Stimulated activated CD4-positive, alpha-beta T cell treated with anti-CD3 and anti-CD28 coated beads, Interleukin-1b, Interleukin-23, amount 100 ng/mL, for 1 hour (primary cell): Measurements from ENCODE around the gene MC5R.
A peak's percentile ranks its signal among the peaks of the same experiment; 100 is the strongest.

Experiments used
- DNase-seq, 2 donors: peaks; one replicate each; pipeline ENCODE4 v3.0.0-alpha.2; 2020; ENCODE audit warnings: low read depth in 2 of 2

The MC5R gene

DNA sequence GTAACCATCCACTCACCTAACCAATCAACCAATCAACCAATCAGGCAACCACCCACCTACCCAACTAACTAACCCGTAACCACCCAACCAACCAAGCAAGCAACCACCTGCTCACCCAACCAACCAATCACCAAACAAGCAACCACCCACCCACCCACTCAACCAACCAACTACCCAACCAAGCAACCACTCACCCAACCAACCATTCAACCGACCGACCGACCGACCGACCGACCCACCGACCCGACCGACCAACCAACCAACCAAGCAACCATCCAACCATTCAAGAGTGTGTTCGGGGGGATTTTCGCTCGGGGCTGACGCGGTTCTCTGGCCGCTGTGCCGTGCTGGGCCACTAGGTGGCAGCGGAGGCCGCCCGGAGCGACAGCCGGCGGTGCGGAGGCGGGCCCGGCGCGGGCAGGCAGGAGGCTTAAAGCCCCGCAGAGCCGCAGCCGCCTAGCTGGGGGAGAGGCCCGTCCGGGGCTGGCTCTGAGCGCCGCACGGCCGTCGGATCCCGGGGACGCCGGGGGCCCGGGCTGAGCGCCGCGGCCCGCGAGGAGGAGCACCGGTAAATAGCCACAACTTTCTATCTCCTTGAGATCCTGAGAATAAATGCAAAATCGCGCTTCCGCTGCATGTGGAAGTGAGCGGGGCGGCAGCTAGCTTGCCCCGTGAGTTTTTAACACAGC is at the start of gene MC5R:
Gene MC5R, plus strand, starts transcription at position 443 of the 689 bp plus-strand sequence. CDS start 1,617 bp downstream, outside the sequence.
- DNase-seq: peak; percentile 30 to 63

- no peak for DNase-seq
These were observed 48.9 kb upstream of the MC5R start for GRCh38 chr18:13775058-13775457.

- no peak for DNase-seq
These were observed 32.8 kb upstream of the MC5R start for GRCh38 chr18:13791181-13791580.

GRCh38 chr18:13793819-13794218 is 30.1 kb upstream of the MC5R start:
- no peak for DNase-seq

GRCh38 chr18:13796515-13796914 is 27.4 kb upstream of the MC5R start:
- DNase-seq: no peak

DNA sequence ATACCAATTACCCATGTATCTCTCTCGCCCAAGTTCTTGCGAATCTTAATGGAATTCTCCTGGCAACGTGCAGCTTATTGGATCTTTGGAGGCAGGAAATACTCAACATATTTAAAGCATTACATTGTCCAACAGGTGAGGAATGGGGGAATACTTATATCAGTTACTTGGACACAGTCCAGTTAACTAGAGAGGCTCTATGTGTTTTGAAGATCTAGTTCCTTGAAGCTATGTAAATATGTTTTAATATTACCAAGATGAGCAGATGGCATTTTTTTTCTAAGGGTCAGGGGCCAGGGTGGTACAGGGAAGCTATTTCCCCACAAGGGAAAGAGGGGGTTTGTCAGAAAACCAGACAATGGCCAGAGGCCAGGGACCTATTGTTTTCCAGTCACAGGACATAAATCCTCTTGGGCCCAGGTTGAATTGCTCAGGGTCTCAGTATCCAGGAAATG is 26.8 kb upstream of the MC5R start:
- DNase-seq: no peak

DNA sequence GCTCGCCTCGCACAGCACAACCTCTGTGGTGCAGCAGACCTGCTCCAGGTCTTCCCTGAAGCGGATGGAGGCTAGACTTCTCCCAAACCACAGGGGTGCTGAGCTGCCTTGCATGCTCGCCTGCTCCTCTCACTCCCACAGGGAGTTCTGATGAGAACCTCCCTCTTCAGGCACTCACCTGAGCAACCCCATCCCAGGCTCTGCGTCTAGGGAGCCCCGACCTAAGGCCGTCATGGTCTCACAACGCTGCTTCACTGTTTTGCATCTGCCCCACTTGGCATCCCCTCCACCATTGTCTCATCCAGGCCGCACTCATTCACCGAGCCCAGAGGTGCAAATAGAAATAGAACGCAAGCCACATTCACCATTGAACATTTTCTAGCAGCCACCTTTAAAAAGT is 24.6 kb upstream of the MC5R start:
- no peak for DNase-seq

DNA sequence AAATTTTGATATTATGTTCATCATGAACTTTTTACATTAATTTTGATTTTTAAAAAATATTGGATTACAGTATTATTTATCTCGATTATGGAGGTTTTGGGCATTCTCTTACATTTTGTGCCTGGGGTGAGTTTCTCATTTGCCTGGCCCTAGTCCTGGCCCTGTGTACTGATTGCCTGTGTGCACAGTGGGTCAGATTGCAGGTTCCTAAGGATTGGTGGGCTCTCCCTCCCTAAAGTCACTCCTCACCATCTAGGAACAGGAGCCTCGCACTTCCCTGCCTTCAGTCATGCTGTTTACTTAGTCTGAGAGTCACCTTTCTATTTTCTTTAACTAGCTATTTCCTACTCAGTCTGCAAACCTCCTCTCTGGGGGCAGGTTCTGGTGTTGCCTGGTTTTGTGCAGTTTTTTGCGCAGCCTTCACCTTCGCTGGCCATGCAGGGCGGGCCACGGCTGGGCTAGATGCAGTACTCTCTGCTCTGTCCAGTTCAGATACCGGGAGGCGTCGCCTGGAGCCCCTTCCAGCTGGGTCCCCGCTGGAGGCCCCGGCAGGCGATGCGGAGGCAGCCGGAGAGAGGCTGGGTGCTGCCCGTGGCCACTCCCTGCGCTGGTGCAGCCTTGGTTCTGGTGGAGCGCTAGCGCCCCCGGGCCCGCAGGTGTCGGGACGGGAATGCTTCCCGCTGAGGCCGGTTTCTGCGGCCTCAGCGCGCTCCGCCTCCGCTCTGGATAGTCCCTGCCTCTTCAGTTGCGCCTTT is 23.3 kb upstream of the MC5R start:
- DNase-seq: no peak

- DNase-seq: no peak
These were observed 22.7 kb upstream of the MC5R start for GRCh38 chr18:13801260-13801601.

DNA sequence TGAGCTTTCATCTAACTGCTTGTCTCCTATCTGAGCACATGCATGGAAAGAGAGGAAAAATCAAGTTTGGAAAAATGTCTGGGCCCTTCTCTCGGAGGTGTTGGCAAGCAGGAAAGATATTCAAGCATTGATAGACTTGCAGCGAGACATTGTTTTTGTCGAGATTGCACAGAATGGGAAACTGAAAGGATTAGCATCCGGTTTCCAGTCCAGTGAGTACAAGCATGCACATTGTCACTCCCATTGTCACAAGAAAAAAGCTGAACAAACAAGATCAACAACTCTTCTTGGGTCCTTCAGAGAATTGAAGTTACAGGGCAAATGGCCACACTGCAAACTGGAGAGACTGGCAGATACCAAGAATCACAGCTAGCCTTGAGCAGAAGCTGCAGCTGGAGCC is 19.6 kb upstream of the MC5R start:
- DNase-seq: no peak

- no peak for DNase-seq
These were observed 15.5 kb upstream of the MC5R start for GRCh38 chr18:13808294-13809042.

- no peak for DNase-seq
These were observed 14.9 kb upstream of the MC5R start for GRCh38 chr18:13809043-13809430.

- DNase-seq: no peak
These were observed 14.3 kb upstream of the MC5R start for GRCh38 chr18:13809531-13810255.

GRCh38 chr18:13810950-13811485 is 12.9 kb upstream of the MC5R start:
- DNase-seq: no peak

- DNase-seq: no peak
These were observed 12.0 kb upstream of the MC5R start for GRCh38 chr18:13811993-13812392.

GRCh38 chr18:13813271-13813849 is 10.6 kb upstream of the MC5R start:
- peak; percentile 5 to 38 for DNase-seq

DNA sequence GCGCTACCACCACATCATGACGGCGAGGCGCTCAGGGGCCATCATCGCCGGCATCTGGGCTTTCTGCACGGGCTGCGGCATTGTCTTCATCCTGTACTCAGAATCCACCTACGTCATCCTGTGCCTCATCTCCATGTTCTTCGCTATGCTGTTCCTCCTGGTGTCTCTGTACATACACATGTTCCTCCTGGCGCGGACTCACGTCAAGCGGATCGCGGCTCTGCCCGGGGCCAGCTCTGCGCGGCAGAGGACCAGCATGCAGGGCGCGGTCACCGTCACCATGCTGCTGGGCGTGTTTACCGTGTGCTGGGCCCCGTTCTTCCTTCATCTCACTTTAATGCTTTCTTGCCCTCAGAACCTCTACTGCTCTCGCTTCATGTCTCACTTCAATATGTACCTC is 2.3 kb downstream of the MC5R start:
- DNase-seq: no peak

DNA sequence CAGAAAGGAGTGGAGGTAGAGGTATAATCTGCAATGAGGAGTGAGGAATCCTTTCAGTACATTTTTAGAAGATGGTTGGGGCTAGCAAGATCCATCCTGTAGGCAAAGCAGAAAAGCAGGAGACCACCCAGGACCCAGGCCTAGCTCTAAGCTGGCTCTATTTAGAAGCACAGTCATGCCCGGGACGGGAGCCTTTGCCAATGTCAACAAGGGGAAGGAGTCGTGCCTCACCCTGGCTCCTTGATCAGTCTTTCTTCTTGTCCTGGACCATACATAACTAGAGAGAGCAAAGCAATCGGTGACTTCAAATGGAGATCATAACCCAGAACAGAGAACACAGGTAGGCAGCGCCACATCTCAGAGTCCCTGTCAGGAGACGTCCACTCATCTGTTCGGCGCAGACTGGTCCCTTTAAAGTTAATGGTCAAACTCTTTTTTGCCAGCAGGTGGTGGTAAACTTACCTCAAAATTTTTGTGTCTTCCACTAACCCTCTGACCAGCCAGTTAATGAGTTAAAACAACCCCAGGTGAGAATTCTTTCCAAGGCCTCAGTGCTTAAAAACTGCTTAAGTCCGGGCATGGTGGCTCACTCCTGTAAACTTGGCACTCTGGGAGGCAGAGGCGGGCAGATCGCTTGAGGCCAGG is 8.0 kb downstream of the MC5R start:
- DNase-seq: no peak

DNA sequence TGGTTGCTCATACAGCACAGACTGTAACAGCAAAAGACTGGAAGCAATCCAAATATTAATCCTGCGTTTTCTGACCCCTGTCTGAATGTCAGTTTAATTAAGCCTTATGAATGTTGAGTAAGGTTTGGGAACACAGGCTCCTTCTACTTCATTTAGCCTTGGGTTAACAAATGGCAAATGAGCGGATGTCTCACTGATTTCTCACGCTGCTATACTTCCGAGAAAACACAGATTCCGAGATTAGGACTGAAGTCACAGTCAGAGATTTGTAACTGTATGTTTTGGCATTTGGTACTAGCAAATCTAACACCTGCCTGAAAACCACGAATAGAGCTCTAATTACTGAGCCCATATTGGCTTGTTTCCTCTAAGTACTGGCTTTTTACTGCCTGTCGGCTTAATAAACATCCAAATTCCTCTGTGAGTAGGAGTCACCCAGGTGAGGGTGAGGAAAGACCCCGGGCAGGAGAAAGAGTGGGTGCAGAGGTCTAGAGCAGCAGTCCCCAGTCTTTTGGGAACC is 10.6 kb downstream of the MC5R start:
- DNase-seq: no peak

DNA sequence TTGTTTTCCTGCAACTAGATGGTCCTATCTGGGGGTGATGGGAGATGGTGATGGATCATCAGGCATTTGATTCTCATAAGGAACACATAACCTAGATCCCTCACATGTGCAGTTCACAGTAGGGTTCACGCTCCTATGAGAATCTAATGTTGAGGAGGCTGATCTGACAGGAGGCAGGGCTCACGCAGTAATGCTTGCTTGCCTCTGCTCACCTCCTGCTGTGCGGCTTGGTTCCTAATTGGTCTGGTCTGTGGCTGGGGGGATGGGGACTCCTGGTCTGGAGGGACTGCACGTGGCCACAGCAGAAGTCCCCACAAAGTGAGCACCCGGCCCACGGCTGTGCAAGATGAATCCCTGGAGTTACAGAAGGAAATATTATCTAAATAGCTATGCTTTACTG is 11.3 kb downstream of the MC5R start:
- DNase-seq: no peak

DNA sequence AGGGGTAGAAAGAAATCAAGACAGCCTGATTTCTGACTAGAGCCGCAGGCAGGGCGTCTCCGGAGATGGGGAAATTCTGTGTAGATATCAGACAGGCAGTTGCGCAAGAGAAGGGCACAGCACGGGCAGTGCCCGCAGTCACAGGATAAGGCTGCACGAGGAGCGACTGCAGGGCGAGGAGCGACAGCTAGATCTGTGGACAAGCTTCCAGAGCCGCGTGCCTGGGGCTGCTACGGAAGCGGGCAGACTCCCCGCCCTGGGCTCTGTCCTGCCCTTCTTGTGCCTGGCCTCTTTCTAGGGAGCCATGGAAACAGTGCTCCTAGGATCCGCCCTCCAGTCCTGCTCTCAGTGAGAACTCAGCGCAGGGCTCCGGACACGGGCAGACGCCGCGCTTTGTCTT is 12.6 kb downstream of the MC5R start:
- no peak for DNase-seq
